Stimulated activated CD8-positive, alpha-beta memory T cell treated with anti-CD3 and anti-CD28 coated beads, Interleukin-15, amount 100 ng/mL, for 48 hours (primary cell): ENCODE measurements around the gene VPS13D.

ENCODE experiments used
- DNase-seq, 2 donors: peaks; one replicate each; pipeline ENCODE4 v3.0.0-alpha.2; 2020; ENCODE audit warnings: low read depth in 2 of 2

VPS13D gene

GRCh38 chr1:12428334-12428733, 198.5 kb downstream of the VPS13D start:
- DNase-seq: no peak

- no peak for DNase-seq
Measured at GRCh38 chr1:12430525-12430924, 200.7 kb downstream of the VPS13D start.

DNA sequence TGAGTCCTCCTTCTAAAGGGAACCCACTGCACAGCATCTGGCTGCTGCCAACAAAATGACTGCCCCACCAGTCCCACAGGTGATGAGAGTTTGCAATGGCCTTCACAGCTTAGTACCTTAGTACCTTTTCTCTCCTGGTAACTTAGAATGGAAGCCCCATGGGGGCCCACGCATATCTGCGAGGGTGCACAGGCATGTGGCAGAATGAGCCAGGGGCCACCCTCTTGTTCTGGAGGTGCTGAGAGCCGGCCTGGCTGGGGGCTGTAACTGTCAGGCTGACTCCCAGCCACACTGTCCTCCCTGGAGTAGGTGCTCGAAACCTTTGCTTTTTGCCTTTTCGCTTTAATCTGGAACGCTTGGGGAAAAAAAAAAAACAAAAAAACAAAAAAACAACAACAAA, 203.1 kb downstream of the VPS13D start:
- no peak for DNase-seq

- DNase-seq: no peak
Measured at GRCh38 chr1:12433323-12434053, 203.7 kb downstream of the VPS13D start.

- peak; percentile 63 to 69 for DNase-seq
Measured at GRCh38 chr1:12434174-12434573, 204.3 kb downstream of the VPS13D start.

- DNase-seq: no peak
Measured at GRCh38 chr1:12434686-12435085, 204.9 kb downstream of the VPS13D start.

GRCh38 chr1:12435639-12436344, 206.0 kb downstream of the VPS13D start:
- peak; percentile 43 to 50 for DNase-seq

GRCh38 chr1:12436345-12436658, 206.5 kb downstream of the VPS13D start:
- no peak for DNase-seq

DNA sequence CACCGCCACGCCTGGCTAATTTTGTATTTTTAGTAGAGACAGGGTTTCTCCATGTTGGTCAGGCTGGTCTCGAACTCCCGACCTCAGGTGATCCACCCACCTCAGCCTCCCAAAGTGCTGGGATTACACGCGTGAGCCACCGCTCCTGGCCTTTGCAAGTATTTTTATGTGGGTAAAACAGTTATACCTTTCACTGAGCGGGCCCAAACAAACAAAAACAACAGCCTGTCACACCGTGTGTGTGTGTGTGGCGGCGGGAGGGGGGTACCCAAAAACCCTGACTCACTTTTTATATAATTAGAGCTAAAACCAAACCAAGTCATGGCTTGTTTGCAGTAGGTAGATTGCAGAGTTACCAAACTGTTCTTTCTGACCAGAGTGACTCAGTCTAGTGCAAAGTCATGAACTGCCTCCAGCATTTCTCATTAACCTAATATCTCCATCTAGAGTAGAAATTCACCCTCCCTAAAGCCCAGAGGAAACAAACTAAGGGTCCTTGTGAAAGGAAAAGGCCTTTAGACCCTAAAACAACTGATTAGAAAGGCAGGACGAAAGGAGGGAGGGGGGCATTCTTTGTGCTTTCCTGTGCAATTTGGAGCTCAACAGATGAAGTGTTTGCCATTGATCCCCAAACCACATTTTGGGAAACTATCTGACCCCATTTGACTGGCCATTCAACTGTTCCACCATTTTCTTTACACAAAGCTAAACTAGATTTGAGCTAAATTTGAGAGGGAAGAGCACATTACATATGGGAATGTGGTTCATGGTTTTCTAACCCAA, 207.2 kb downstream of the VPS13D start:
- DNase-seq: no peak

GRCh38 chr1:12437629-12438028, 207.8 kb downstream of the VPS13D start:
- DNase-seq: no peak

- peak; percentile 37 to 58 for DNase-seq
Measured at GRCh38 chr1:12438349-12438924, 208.6 kb downstream of the VPS13D start.

- DNase-seq: no peak
Measured at GRCh38 chr1:12439073-12439472, 209.2 kb downstream of the VPS13D start.

GRCh38 chr1:12441414-12442105, 211.7 kb downstream of the VPS13D start:
- no peak for DNase-seq

DNA sequence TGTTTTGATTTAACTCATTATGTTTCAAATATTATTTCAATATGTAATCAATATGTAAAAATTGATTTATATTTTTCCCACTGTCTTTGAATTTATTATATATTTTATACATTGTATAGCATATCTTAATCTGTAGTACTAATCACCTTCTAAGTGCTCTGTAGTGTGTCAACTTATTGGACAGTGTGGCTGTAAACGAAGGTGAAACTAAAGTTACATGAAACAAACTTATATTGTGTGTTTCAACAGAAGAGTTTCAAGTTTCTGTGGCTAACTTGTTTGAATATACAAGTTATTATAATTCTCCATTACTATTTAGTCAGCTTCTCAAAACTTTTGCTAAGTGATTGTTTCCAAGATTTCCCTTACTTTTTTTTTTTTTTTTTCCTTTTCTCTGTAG, 212.4 kb downstream of the VPS13D start:
- no peak for DNase-seq

- DNase-seq: no peak
Measured at GRCh38 chr1:12443151-12443550, 213.3 kb downstream of the VPS13D start.

- no peak for DNase-seq
Measured at GRCh38 chr1:12444329-12444841, 214.6 kb downstream of the VPS13D start.

DNA sequence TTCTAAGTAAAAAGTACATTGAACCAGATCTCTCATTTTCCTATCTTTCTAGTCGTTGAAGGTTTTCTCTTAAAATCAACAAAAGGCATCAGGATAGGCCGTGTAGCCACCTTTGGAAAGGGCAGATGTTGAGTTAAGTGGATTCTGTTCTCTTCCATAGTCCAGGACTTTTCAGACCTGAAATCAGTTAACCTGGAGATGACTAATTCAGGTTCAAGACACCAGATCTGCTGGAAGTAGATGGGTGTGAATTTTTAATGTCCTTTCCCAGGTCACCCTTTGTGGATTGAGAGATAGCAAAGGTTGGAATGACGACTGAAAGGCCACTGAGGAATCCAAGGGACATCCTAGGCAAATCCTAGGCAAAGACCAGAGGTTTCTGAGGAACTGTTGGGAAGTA, 215.4 kb downstream of the VPS13D start:
- DNase-seq: no peak

DNA sequence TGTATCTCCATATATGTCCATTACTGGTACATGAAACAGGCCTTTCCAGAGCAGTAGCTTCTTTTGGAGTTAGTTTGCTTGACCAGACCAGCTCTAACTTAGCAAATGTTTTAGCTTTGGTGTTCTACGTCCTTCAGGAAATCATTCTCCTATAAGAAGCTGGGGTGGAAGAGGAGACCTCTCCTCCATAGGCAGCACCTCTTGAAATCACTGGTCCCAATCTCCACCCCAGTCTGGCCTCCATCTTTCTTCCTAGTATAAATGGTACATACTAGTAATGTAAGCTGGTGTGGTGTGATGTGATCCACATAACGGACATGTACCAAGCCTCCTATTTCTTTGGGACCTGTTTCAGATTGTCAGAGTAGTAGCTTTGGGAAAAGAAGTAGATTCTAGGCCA, 216.8 kb downstream of the VPS13D start:
- no peak for DNase-seq

- no peak for DNase-seq
Measured at GRCh38 chr1:12447307-12447706, 217.5 kb downstream of the VPS13D start.

GRCh38 chr1:12447849-12448312, 218.1 kb downstream of the VPS13D start:
- no peak for DNase-seq

DNA sequence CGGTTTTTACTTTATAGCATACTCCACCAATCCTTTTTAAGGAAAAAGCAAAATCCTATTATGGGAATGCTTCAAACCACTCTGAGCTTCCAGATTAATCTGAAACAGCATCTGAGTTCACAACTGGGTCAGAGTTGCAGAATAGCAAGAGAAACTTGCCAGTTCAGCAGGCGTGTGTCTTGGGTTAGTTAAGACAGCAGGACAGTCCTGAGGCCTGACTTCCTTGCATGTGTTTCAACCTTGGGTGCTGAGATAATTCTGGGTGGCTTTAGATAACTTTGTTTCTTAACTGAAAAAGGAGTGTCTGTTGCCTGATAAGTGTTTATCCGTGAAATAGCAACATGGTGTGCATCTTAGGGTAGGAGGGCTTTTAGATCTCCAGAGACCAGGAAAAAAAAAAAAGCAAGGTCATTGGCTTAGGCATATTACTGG, 218.9 kb downstream of the VPS13D start:
- no peak for DNase-seq
